Measurements from ENCODE around the gene SDF4.
"Not testable (repeated sequence)": the region's sequence is repeated elsewhere in the genome, so short reads cannot be mapped to it uniquely, and the experiment has no call there.

SDF4 gene

GRCh38 chr1:1176931-1177330, 54.9 kb downstream of the SDF4 start:
- DNase-seq = no peak

GRCh38 chr1:1176063-1176761, 55.6 kb downstream of the SDF4 start:
- DNase-seq = not testable (repeated sequence)

GRCh38 chr1:1175221-1176062, 56.4 kb downstream of the SDF4 start:
- no peak for DNase-seq

GRCh38 chr1:1173793-1174415, 57.9 kb downstream of the SDF4 start, which contains the start of gene TTLL10:
TSS of gene TTLL10 (plus strand) at chr1:1173880. CDS start at chr1:1179216, 5,336 bp downstream.
- no peak for DNase-seq

GRCh38 chr1:1173061-1173792, 58.6 kb downstream of the SDF4 start:
- DNase-seq = no peak

- no peak for DNase-seq
These were observed 60.1 kb downstream of the SDF4 start for GRCh38 chr1:1171546-1172340.

- no peak for DNase-seq
These were observed 60.6 kb downstream of the SDF4 start for GRCh38 chr1:1171161-1171545.

- DNase-seq = no peak
These were observed 61.3 kb downstream of the SDF4 start for GRCh38 chr1:1170215-1171091.

- DNase-seq = no peak
These were observed 62.2 kb downstream of the SDF4 start for GRCh38 chr1:1169429-1170214.

- no peak for DNase-seq
These were observed 63.1 kb downstream of the SDF4 start for GRCh38 chr1:1168451-1169411.

GRCh38 chr1:1167841-1168450, 63.9 kb downstream of the SDF4 start:
- no peak for DNase-seq

GRCh38 chr1:1167398-1167821, 64.4 kb downstream of the SDF4 start:
- DNase-seq = no peak
